Urothelium cell line (cell line): ENCODE measurements around the gene GASK1B.

Source experiments
- DNase-seq: peaks from one replicate; pipeline ENCODE4 v3.0.0; 2011; ENCODE audit warnings: low spot score, mixed read lengths
- FAIRE-seq: peaks from 2 replicates; lab custom pipeline; 2011; peaks lifted over from hg19 to GRCh38; lab: Jason Lieb, UNC

Gene GASK1B

DNA sequence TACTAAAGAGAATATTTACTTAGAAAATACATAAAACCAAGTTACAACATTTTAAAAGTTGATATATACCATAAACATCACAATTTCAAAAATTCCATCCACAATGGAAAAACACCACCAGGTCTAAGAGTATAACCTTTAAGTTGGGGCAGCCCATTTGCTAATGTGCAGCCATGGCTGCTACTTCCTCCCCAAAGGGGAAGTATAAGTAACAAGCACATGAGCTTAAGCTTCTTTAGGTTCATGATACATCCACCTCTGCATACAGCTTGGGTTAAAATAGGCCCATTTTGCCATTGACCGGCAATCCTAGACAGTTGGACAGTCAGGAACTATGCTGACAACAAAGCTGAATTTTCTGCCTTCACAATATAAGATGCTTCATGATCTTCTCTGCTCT lies 16.6 kb upstream of the GASK1B start:
- DNase-seq (no peak), FAIRE-seq (no peak)

DNA sequence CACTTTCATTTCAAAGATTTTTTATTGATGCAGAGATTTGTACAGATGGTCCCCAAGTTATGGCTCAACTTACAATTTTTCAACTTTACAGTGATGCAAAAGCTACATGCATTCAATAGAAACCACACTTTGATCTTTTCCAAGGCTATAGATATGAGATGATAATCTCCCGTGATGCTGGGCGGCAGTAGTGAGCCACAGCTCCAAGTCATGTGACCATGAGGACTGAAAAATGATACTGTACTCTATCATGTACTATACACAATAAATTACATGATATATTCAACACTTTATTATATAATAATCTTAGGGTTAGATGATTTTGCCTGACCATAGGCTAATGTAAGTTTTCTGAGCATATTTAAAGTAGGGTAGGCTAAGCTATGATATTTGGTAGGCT lies 14.0 kb upstream of the GASK1B start:
- DNase-seq: no peak
- no peak for FAIRE-seq

DNA sequence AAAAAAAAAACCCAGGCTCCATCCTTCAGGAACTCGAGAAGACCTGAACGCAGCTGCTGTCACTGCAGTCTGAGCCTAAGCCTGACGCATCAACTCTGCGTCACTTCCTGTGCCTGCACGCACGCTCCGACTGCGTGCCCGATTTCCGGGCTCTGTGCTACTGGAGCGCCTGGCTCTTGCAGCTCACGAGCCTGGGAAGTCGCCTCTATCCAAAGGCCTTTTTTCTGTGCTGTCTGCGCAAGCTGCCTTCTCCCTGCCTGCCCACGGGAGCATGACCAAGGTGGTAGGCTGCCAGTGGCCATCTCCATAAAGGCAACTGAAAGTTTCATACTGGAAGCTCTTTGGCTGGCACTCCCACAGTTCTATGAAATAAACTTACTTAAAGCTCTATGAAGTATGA lies 9.9 kb upstream of the GASK1B start:
- DNase-seq: no peak
- FAIRE-seq: no peak

DNA sequence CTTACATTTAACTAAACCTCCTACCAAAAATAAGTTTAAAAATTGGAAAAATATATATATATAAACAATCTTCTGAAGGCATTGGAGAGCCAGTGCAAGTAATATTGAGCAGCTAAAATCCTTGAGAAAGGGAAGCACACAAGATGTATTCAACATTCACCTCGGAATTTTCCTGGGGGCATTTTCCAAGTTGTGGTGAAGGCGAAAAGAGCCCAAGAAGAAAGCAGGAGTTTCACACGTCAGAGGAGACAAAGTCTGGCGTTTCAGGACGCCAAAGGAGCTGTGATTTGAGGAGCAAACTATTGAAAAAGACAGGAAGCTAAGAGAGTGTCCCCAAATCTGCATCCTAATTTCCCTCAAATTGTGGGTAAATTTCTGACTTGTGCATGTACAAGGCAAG lies 9.1 kb upstream of the GASK1B start:
- no peak for DNase-seq
- no peak for FAIRE-seq

DNA sequence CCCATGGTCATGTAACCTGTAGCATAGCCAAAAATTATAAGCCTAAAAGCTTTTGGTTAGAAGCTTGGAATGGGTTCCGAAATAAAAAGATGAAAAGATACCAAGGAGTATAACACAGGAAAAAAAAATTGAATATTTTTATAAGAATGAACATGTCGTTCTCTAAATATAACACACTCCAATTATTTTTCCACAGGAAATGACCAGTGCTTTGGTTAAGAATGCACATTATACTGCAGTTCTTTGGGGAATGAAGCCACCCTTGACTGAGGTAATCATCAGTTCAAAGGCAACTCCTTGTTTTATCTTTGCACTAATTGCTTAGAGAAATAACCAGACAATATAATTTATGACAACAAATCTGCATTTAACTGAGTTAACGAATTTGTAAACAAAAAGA lies 6.6 kb upstream of the GASK1B start:
- FAIRE-seq (no peak), DNase-seq (no peak)

DNA sequence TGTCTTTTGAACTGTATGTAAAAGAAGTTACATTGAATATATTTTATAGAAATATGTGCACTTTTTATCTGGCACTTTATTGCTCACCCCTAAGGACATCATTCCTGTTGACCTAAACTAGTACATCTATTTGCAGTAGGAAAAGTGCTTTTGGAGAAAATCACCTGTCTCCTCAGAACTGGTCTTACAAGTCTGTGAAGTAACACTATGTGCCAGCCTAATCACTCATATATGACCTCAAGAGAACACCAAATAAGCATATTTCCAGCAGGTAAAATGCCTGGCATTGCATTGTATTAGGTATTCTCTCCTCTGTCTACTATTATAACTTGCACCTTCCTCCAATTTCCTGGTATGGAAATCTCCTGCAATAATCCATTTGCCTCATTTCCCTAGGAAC lies 4.0 kb upstream of the GASK1B start:
- no peak for DNase-seq
- FAIRE-seq: no peak

DNA sequence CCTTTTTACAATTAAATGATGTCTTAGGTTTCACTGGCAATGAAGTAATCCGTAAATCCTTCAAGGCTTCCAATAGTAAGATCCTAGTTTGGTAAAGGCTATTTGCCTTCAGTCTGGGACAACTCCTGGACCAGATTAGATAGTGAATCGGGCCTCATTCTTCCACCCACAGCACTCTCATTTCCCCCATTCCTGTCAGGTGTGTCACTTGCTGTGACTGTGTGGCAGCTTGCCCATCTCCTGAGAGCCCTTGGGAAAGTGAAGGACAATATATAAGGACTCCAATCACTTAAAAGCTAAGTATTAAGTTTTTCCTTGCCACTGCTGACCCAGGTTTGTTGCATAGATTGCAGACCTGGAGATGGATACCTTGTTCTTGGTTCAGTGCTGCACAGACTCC lies 3.3 kb upstream of the GASK1B start:
- peak; percentile 40 for DNase-seq
- FAIRE-seq: no peak

DNA sequence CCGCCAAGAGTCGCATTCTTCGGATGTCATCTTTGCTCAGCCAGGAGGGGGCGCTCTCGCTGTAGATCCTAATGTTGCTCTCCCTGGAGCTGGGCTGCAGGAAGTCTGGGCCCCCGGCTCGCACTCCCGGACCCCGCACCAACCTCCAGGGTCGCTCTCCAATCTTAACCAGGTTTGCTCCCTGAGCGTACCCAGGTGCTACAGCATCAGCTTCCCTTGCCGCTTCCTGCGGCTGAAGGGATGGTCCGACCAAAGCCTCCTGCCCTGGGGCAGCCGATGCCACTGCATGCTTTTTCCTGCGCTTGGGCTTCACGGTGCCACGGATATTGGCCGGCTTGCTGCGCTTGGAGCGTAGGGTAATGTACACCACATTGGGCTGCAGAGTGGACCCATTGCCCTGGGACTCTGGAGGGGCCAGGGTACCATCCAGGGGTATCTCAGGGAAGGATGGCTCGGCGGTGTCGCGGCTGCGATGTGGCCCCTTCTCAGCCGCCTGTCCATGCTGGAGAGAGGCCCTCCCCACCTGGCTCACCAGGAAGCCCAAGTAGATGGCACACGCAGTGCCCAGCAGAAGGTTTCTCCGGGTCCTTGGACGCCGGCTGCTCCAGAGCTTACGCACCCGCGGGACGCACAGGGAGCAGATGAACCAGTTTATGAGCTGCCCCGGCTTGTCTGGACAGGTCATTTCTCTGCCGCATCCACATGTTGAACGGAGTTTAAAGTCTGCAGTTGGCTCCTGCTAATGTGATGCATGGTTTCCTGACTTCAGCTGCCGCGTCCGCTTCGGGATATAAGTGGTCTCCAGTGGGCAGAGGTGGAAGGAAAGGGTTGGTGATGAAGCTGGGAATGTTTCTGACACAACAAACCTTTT lies 1.9 kb downstream of the GASK1B start:
- FAIRE-seq (no peak), DNase-seq (peak; percentile 72)

DNA sequence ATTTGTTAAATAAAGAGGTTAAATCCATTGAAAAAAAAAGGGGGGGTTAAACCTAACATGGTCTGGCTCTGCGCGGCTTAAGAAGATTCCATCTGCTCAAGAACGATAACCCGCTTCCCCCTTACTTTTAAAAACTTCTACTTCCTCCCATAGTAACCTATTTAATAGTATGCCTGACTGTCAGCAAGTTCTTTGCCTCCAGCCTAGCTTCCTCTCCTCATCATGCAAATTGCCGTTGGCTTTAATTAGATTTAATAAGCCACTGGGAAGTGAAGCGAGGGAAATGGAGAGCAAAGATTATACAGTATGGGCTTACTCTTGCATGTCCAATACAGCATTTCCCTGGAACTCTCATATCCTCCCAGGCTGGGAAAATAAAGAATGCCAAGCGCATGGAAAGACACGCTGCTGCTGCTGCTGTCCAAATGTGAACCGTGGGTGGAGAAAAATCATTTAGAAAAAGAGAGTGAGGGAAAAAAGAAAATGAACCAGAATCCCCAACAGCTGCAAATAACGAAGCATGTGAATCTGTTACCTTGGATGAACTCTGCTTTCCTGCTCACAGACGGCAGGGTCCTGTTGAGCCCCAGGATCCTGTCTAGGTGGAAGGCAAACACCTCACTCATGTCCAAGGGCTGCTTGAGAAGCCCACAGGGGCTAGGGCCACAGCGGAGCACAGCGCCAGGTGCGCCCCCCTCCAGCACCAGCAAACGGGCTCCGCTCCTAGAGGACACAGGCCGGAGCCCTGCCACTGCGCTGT lies 2.7 kb downstream of the GASK1B start:
- DNase-seq (no peak), FAIRE-seq (no peak)

DNA sequence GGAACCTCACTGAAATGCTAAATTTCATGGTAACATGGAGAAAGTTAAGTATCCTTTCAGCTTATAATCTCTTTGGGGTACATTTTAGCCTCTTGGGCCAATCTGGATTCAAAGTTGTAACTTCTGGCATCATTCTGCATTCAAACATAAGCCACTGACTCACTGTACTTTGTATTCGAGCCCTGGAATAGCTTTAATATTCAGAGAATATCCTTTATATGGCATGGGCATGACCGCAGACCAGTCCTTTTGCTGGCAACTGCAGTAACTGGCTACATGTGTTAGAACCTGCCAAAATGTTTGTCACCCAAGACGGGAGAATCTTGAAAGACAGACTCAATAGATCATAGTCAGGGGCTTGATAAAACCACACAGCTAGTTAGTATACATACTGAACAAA lies 3.3 kb downstream of the GASK1B start:
- no peak for FAIRE-seq
- DNase-seq: no peak

DNA sequence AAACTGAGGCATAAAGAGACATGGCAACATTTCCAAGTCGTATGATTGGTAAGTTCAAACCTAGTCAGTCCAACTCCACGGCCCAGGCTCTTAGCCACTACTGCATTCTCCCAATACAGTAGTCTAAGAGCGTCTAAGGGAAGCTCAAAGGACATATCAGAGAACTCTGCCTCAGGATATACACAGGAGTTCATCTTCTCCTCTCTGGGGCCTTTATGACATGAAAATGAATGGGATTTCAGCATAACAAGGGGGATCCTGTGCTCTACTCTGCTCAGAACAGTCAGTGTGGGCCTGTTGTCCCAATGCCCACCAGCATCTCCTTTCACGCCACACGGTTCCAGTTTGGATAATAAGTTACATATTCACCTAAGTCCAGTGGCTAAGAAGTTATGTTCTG lies 4.2 kb downstream of the GASK1B start:
- FAIRE-seq (no peak), DNase-seq (no peak)

DNA sequence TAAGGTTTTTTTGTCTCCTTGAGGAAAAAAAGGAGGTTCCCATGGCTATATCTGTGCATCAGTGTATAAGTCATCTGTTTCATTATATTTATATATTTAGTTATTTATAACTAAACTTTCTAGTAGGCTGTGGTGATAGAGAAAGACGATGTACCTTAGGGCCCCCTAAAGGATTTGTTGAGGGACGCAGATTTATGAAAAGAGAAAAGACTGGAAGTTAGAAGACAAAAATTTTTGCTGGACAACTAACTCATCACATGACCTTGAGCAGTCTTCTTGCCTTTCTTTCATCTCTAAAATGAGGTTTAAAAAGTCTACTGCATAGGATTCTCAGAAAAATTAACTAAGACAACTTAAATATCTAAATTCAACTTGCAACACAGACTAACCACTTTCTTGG lies 6.1 kb downstream of the GASK1B start:
- FAIRE-seq: no peak

DNA sequence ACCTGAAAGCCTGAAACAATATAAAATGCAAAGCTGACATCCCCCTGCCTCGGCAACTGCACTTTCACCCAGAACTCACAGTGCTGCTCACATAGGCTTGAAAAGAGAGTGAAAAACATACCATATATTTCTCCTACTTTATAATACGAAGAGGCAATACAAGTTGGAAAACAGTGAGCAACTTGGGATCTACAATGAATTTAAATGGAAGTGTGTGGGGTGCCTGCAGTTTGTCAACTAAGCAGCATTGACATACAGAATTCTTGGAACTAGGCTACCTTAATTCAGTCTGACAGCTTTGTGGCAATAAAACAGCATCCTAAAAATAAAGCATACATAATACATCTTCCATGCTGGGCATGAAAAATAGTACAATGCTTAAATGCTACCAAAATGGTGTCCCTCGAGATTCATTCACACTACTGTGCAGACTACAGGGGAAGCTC lies 8.0 kb downstream of the GASK1B start:
- FAIRE-seq: no peak
- DNase-seq: no peak

More for the DNA sequence above, 6.1 kb downstream of the GASK1B start:
- no peak for DNase-seq

DNA sequence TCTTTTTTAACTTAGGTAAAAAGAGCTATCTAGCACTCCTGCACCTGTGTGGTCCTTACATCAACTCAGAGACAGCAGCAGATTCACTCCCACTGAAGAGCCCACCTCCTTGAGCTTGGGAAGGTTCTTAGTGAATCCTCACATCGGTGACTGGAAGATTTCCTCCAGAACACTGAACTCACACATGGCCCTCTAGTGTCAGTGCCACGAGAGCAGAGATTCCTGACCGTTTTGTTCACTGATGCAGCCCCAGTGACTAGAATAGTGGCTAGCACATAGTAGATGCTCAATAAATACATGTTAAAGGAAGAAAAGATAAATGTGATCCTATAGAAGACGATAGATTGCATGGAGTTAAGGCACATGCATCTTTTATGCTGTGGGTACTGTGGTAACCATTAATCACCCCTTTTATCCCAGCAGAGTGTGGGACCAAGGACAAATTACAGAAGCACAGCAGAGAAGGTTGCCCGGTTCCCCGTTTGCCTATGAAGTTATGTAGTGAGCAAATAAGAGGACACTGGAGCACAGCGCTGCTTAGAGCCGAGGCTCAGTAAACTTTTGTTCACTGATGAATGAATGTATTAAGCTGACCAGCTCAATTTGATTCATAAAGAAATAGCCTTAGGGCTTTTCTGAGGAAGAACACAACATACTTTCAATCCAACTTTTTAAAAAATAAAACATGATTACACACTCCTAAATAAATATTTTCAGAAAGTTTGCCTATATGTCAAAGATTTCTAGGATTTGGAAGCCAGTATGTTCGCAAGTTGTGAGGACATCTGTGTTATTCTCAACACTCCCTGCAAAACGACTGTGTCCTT lies 8.7 kb downstream of the GASK1B start:
- no peak for FAIRE-seq
- no peak for DNase-seq

DNA sequence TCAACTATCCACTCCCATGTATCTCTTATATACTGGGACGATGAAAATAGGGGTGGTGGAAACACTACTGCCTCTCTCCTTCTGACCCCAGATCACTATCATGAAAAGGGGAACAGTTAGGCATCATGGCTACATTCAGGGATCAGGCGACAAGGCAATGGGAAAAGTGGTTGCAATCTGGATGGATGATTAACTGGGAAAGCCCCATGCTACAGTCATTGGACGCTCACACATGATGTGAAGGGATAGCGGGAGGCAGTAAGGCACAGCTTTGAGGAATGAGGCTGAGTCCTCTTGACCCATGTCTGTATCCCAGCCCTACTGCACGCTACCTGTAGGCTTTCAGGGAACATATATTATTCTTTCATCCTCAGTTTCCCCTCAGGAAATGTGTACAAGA lies 10.2 kb downstream of the GASK1B start:
- no peak for DNase-seq
- FAIRE-seq: no peak

DNA sequence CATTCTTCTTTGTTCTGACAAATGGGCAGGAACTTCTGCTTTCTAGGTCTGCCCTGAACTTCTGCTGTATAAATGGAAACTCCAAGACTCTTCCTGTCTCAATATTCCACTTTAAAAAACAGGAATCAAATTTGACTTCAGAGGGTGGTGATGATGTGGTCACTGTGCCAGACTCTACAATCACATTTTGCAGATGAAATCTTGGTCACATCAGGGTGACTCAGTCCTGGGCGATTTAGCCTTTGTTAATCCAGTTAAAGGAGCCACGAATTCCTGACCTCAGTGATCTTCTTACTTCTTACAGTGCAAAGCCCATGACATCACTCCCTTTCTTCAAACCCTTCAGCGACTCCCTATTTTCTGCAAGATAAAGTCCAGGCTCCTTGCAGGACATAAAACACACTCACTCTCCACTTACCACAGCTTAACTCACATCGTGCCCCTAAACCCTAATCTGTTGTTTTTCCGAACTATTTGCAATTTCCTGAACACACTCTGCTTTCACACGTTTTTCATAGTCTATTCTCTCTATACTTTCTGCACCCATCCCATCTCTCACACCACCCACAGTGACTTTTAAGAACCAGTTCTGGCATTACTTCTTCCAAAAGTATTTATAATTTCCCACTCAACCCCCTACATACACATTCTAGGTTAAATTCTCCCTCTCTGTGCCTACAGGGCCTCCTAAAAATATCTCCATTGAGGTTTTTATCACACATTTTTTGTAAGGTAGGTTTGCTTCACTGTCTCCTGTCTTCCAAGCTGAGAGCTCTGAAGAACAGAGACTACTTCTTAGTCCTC lies 11.1 kb downstream of the GASK1B start:
- no peak for FAIRE-seq

DNA sequence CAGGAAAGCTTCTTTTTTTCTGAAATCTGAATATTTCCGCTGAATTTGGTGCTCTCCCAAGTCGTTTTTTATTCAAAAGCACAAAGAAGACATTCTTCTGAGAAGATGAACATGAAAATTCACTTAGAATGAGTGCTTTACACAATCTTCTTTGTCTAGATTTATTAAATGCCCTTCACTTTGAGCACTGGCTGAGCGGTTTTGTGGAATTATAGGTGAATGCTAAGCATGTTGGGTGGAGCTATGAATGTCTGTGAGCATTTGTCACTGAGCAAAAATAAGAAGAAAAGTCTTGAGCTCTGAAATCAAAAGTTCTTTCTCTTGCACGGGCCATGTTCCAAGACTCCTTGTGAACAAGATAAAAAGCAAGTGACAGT lies 13.1 kb downstream of the GASK1B start:
- no peak for DNase-seq
- no peak for FAIRE-seq

More for the DNA sequence above, 11.1 kb downstream of the GASK1B start:
- peak; percentile 63 for DNase-seq

DNA sequence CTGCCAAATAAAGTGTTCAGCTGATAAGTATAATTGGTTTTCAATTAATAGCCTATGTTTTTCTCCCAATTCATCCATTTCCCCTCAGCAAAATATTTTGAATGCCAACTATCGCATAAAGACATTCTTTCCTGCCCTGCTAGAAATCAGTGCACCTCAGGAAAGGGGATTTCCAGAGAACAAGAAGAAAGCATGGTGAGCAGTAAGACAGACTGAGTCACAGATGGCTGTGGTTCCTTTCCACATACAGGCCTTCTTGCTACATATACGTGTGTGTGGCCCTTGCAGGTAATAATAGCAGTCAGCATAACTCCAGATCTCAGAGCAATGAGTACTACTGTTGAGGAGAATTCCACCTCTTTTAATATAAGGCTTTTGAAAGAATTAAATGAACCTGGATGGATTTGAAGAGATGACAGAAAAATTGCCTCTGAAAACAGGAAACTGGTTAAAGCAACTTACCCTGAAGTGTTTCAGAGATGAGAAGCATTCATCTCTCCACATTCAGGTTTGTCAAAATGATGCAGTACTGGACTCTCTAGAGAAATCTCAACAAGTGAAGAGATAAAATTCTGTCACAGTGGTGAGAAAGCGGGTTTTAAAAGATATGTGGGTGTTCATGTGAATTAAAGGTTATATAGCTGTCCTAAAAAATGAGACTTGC lies 13.6 kb downstream of the GASK1B start:
- FAIRE-seq (no peak), DNase-seq (no peak)

DNA sequence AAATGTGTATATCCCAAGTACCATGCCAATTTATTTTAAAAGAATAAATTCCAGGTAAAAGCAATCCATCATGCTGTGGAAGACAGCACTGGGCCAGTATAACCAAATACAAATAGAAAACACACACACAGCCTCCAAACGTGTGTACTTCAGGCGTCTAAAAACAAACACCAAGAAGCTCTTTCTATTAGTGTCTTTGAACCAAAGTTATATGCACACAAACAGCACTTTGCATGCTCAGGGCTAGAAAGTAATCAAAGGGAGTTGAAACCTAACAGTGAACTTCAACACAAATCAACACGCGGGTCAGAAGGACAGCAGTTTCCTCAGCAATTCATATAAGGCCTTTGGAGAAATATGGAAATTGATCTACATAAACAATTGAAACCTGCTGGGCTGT lies 15.4 kb downstream of the GASK1B start:
- DNase-seq: no peak
- FAIRE-seq: no peak
